Right lobe of liver (tissue), 6 donors: ENCODE results near the gene IL17C. TPM values are rescaled to one million over a fixed set of nuclear protein-coding genes. Genes with fewer than 3 reads are reported as not detected.

ENCODE experiments used
- ATAC-seq, 4 donors: fragments of 200-7000 bp; cut with Tn5 transposase; one replicate each; pipeline ENCODE4 v1.9.1; 2020; ENCODE audit warnings: mild to moderate bottlenecking in 4 of 4, moderate library complexity in 4 of 4
- DNase-seq, 3 donors: peaks; one replicate each; pipeline ENCODE4 v3.0.0-alpha.2; 2020
- H3K27ac ChIP-seq, 3 donors: fragments of 200-600 bp; one replicate each; pipeline ENCODE4 v1.8.0; 2022
- H3K27me3 ChIP-seq, 2 donors: fragments of 200-600 bp; one replicate each; pipeline ENCODE4 v1.8.0; 2022
- H3K36me3 ChIP-seq, 4 donors: fragments of 200-600 bp; sonication (generic) in 1 of 4; one replicate each; pipeline versions ENCODE4 v1.5.1 to v1.8.0; 2017 to 2022; ENCODE audit warnings: control low read depth in 1 of 4
- H3K4me1 ChIP-seq, 4 donors: fragments of 200-600 bp; sonication (generic) in 1 of 4; one replicate each; pipeline versions ENCODE4 v1.5.1 to v1.8.0; 2017 to 2022; ENCODE audit warnings: control low read depth in 1 of 4
- H3K4me3 ChIP-seq, 3 donors: fragments of 200-600 bp; one replicate each; pipeline ENCODE4 v1.8.0; 2022
- H3K9me3 ChIP-seq, 4 donors: fragments of 200-600 bp; sonication (generic) in 1 of 4; one replicate each; pipeline versions ENCODE4 v1.5.1 to v1.8.0; 2017 to 2022; ENCODE audit warnings: control low read depth in 1 of 4
- CTCF ChIP-seq, 4 donors: fragments of 200-600 bp in 3 of 4; fragments of 450-650 bp in 1 of 4; IDR thresholded peaks; one replicate each; pipeline versions ENCODE4 v1.5.1 to v1.8.0; 2016 to 2022; ENCODE audit warnings: antibody characterized with exemption in 4 of 4, mild to moderate bottlenecking in 2 of 4
- POLR2A ChIP-seq: fragments of 450-650 bp; IDR thresholded peaks from one replicate; pipeline ENCODE4 v1.6.1; 2017; ENCODE audit warnings: antibody characterized with exemption, mild to moderate bottlenecking
- WGBS: methylation state at CpG from one replicate; pipeline ENCODE4 v1.1.6; 2018; ENCODE audit warnings: low coverage, low lambda C conversion rate; ENCODE audit not compliant: insufficient coverage; ENCODE audit errors: missing lambda C conversion rate; 5-methylcytosine and 5-hydroxymethylcytosine counted together
- intact Hi-C, 2 donors: fragments of 100-400 bp; cut with DNase I; formaldehyde crosslinking; loops; one replicate each; pipeline versions ENCODE4 v1.11.2 to v1.14.1; 2022
- total RNA-seq, 6 experiments: library from RNA; depleted of rRNA in 2 of 6; stranded (reverse); fragments of >200 nt in 2 of 6; fragmentation: NEBNext Ultra II Directional in 3 of 6; extraction: Animal tissue kit (Norgen Biotek cat#: 25700) in 3 of 6; gene quantifications; one replicate each; pipeline versions ENCODE4 v1.1.0 to v1.2.4, GENCODE V29; 2016 to 2023
- donor health status: DM: no; HTN: yes; CAD: no.
- donor health status: DM: no; HTN: no; CAD: no.
- donor health status: DM: no; HTN: no; CAD: no.
- donor health status: DM: no; HTN: yes; CAD: no.
- donor health status: DM: no; HTN: yes; CAD: no.

IL17C gene
- total RNA-seq, 6 experiments from 2014 or later = not detected

- peaks cover 0 to 4% (median 0%) of the 10 kb centered on the region in 4 donors for H3K4me1 ChIP-seq
- H3K9me3 ChIP-seq = no peaks in the 10 kb centered on the region
- no peaks in the 10 kb centered on the region for H3K27me3 ChIP-seq
- no peak overlapping the region for H3K27ac ChIP-seq
- 76% methylated on average over 15 of the region's 16 CpGs for WGBS
- DNase-seq = peak in 1 of 3 donors; percentile 34
- intact Hi-C loops = no loop called here
- no peak for TF ChIP-seq POLR2A
- no peak for TF ChIP-seq CTCF (IDR thresholded peaks at IDR 0.05)
- peaks cover 0 to 40% (median 13%) of the 10 kb centered on the region in 4 donors for H3K36me3 ChIP-seq
- H3K4me3 ChIP-seq = no peak overlapping the region
- no peak for ATAC-seq
Measured at GRCh38 chr16:88631384-88631783, 7.0 kb upstream of the IL17C start.

- H3K36me3 ChIP-seq = peaks cover 0 to 40% (median 13%) of the 10 kb centered on the region in 4 donors
Measured at GRCh38 chr16:88631920-88632586, 6.3 kb upstream of the IL17C start.

GRCh38 chr16:88632587-88632930 lies 5.8 kb upstream of the IL17C start:
- no peak overlapping the region for H3K27ac ChIP-seq
- H3K4me1 ChIP-seq = peaks cover 0 to 4% (median 0%) of the 10 kb centered on the region in 4 donors
- H3K27me3 ChIP-seq = no peaks in the 10 kb centered on the region
- intact Hi-C loops = no loop called here
- H3K4me3 ChIP-seq = no peak overlapping the region
- 100% methylated on average over 3 of the region's 11 CpGs for WGBS
- H3K36me3 ChIP-seq = peaks cover 0 to 37% (median 13%) of the 10 kb centered on the region in 4 donors
- no peaks in the 10 kb centered on the region for H3K9me3 ChIP-seq
- no peak for TF ChIP-seq CTCF (IDR thresholded peaks at IDR 0.05)
- TF ChIP-seq POLR2A = no peak
- peak in 1 of 3 donors; percentile 40 for DNase-seq
- ATAC-seq = no peak

More at GRCh38 chr16:88631920-88632586, 6.3 kb upstream of the IL17C start:
- H3K9me3 ChIP-seq = no peaks in the 10 kb centered on the region
- intact Hi-C loops = no loop called here
- ATAC-seq = no peak
- WGBS = 72% methylated on average over 7 of the region's 30 CpGs
- TF ChIP-seq POLR2A = no peak
- no peaks in the 10 kb centered on the region for H3K27me3 ChIP-seq
- peaks cover 0 to 4% (median 0%) of the 10 kb centered on the region in 4 donors for H3K4me1 ChIP-seq
- peak in 2 of 3 donors; percentile 40 to 46 for DNase-seq
- no peak overlapping the region for H3K4me3 ChIP-seq
- no peak overlapping the region for H3K27ac ChIP-seq

- no peaks in the 10 kb centered on the region for H3K9me3 ChIP-seq
- no peaks in the 10 kb centered on the region for H3K4me1 ChIP-seq
- peak overlapping the region in 1 of 3 donors; percentile 18 for H3K27ac ChIP-seq
- WGBS = 36% methylated on average over 17 of the region's 23 CpGs
- DNase-seq = no peak
- TF ChIP-seq CTCF (IDR thresholded peaks at IDR 0.05) = peak in 2 of 4 donors; percentile 32 to 48
- TF ChIP-seq POLR2A = no peak
- H3K27me3 ChIP-seq = no peaks in the 10 kb centered on the region
- H3K36me3 ChIP-seq = peaks cover 0 to 31% (median 11%) of the 10 kb centered on the region in 4 donors
- peak overlapping the region in 2 of 3 donors; percentile 14 to 25 for H3K4me3 ChIP-seq
- ATAC-seq = peak; percentile 52 to 63 (median 55)
- intact Hi-C loops = no loop called here
Measured at GRCh38 chr16:88633684-88634140, 4.7 kb upstream of the IL17C start.
